ENCODE results near the gene PLCD3.

PLCD3 gene

DNA sequence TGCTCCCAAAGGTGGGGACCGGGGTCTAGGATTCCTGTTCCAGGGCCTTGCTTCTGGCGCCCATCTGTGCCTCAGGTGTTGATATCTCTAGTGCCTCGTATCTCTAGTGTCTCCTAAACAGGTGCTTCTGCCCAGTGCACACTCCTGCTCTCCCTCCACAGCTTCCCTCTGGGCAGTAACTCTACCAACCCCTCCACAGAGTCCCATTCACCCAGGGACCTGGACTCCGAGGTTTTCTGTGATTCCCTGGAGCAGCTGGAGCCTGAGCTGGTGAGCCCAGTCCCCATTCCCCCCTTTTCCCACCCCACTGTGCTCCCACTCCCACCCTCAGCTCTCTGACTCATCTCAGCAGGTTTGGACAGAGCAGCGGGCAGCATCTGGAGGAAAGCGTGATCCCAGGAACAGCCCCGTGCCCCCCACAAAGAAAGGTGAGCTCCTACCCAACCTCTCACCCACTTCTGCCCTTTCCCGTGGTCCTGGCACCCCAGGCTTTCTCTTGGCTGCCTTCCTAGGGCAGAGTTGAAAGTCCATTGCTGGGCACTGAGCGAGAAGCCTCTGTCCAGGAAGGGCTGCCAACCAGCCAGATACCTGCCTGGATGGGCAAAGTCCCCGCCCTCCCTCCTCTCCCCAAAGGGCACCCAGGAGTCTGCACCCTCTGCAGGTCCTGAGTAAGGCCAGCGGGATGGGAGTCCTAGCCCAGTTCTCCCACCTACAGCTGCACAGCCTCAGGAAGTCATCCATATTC lies 5.4 kb upstream of the PLCD3 start:
- Histone ChIP-seq H3K4me3 (replicated peaks; ENCODE audit: insufficient read depth, low read length) (no peak overlapping the region), H3K27me3 (ENCODE audit: insufficient read depth, poor library complexity, severe bottlenecking) (no peaks in the 10 kb centered on the region), H3K27ac (replicated peaks) (no peak overlapping the region)
- no peak for DNase-seq (ENCODE audit: low read depth in 1 of 2, low spot score in 1 of 2)
- TF ChIP-seq GABPA (IDR thresholded peaks at IDR 0.05; ENCODE audit: low read depth) (no peak), POLR2AphosphoS5 (IDR thresholded peaks at IDR 0.05; ENCODE audit: low read depth) (no peak), SPI1 (IDR thresholded peaks at IDR 0.05; ENCODE audit: borderline replicate concordance, low read depth) (no peak)
- TF ChIP-seq, protein P1, sequence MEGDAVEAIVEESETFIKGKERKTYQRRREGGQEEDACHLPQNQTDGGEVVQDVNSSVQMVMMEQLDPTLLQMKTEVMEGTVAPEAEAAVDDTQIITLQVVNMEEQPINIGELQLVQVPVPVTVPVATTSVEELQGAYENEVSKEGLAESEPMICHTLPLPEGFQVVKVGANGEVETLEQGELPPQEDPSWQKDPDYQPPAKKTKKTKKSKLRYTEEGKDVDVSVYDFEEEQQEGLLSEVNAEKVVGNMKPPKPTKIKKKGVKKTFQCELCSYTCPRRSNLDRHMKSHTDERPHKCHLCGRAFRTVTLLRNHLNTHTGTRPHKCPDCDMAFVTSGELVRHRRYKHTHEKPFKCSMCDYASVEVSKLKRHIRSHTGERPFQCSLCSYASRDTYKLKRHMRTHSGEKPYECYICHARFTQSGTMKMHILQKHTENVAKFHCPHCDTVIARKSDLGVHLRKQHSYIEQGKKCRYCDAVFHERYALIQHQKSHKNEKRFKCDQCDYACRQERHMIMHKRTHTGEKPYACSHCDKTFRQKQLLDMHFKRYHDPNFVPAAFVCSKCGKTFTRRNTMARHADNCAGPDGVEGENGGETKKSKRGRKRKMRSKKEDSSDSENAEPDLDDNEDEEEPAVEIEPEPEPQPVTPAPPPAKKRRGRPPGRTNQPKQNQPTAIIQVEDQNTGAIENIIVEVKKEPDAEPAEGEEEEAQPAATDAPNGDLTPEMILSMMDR (IDR thresholded peaks at IDR 0.05; ENCODE audit: insufficient read depth, low read length), result no peak
- TF ChIP-seq, protein P2, sequence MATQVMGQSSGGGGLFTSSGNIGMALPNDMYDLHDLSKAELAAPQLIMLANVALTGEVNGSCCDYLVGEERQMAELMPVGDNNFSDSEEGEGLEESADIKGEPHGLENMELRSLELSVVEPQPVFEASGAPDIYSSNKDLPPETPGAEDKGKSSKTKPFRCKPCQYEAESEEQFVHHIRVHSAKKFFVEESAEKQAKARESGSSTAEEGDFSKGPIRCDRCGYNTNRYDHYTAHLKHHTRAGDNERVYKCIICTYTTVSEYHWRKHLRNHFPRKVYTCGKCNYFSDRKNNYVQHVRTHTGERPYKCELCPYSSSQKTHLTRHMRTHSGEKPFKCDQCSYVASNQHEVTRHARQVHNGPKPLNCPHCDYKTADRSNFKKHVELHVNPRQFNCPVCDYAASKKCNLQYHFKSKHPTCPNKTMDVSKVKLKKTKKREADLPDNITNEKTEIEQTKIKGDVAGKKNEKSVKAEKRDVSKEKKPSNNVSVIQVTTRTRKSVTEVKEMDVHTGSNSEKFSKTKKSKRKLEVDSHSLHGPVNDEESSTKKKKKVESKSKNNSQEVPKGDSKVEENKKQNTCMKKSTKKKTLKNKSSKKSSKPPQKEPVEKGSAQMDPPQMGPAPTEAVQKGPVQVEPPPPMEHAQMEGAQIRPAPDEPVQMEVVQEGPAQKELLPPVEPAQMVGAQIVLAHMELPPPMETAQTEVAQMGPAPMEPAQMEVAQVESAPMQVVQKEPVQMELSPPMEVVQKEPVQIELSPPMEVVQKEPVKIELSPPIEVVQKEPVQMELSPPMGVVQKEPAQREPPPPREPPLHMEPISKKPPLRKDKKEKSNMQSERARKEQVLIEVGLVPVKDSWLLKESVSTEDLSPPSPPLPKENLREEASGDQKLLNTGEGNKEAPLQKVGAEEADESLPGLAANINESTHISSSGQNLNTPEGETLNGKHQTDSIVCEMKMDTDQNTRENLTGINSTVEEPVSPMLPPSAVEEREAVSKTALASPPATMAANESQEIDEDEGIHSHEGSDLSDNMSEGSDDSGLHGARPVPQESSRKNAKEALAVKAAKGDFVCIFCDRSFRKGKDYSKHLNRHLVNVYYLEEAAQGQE (IDR thresholded peaks at IDR 0.05; ENCODE audit: insufficient replicate concordance, low read depth), result no peak

GRCh38 chr17:45136846-45137560 lies 4.7 kb upstream of the PLCD3 start:
- no peak for DNase-seq (ENCODE audit: low read depth in 1 of 2, low spot score in 1 of 2)
- Histone ChIP-seq H3K27ac (replicated peaks) (no peak overlapping the region), H3K4me3 (replicated peaks; ENCODE audit: insufficient read depth, low read length) (no peak overlapping the region), H3K27me3 (ENCODE audit: insufficient read depth, poor library complexity, severe bottlenecking) (no peaks in the 10 kb centered on the region)
- TF ChIP-seq, protein P2 (IDR thresholded peaks at IDR 0.05; ENCODE audit: insufficient replicate concordance, low read depth), result no peak
- TF ChIP-seq GABPA (IDR thresholded peaks at IDR 0.05; ENCODE audit: low read depth) (no peak), POLR2AphosphoS5 (IDR thresholded peaks at IDR 0.05; ENCODE audit: low read depth) (no peak), SPI1 (IDR thresholded peaks at IDR 0.05; ENCODE audit: borderline replicate concordance, low read depth) (no peak)
- TF ChIP-seq, protein P1 (IDR thresholded peaks at IDR 0.05; ENCODE audit: insufficient read depth, low read length), result no peak

GRCh38 chr17:45135978-45136791 lies 3.9 kb upstream of the PLCD3 start:
- H3K27me3 ChIP-seq (ENCODE audit: insufficient read depth, poor library complexity, severe bottlenecking), result no peaks in the 10 kb centered on the region
- DNase-seq (ENCODE audit: low read depth in 1 of 2, low spot score in 1 of 2), result no peak
- H3K27ac ChIP-seq (replicated peaks), result no peak overlapping the region
- H3K4me3 ChIP-seq (replicated peaks; ENCODE audit: insufficient read depth, low read length), result peak overlapping the region; percentile 61
- no peak for TF ChIP-seq POLR2AphosphoS5 (IDR thresholded peaks at IDR 0.05; ENCODE audit: low read depth)
- TF ChIP-seq, protein P1 (IDR thresholded peaks at IDR 0.05; ENCODE audit: insufficient read depth, low read length), result no peak
- TF ChIP-seq SPI1 (IDR thresholded peaks at IDR 0.05; ENCODE audit: borderline replicate concordance, low read depth), result no peak
- TF ChIP-seq GABPA (IDR thresholded peaks at IDR 0.05; ENCODE audit: low read depth), result no peak
- TF ChIP-seq, protein P2 (IDR thresholded peaks at IDR 0.05; ENCODE audit: insufficient replicate concordance, low read depth), result no peak
